Ishikawa (cell line): Measurements from ENCODE around the gene SPRY4.

Source experiments
- EP300 ChIP-seq: IDR thresholded peaks from 2 replicates; pipeline ENCODE4 v1.6.1; 2012; ENCODE audit warnings: borderline replicate concordance
- MAX ChIP-seq: IDR thresholded peaks from 2 replicates; pipeline ENCODE4 v1.6.1; 2012
- NFIC ChIP-seq: IDR thresholded peaks from 2 replicates; pipeline ENCODE4 v1.6.1; 2012
- RAD21 ChIP-seq: IDR thresholded peaks from 2 replicates; pipeline ENCODE4 v1.6.1; 2012; ENCODE audit warnings: low read depth
- TAF1 ChIP-seq: IDR thresholded peaks from 2 replicates; pipeline ENCODE4 v1.6.1; 2012; ENCODE audit warnings: low read depth, mild to moderate bottlenecking
- TEAD4 ChIP-seq: IDR thresholded peaks from 2 replicates; pipeline ENCODE4 v1.6.1; 2012
- USF1 ChIP-seq: IDR thresholded peaks from 2 replicates; pipeline ENCODE4 v1.6.1; 2012

- TF ChIP-seq NFIC, result no peak
- no peak for TF ChIP-seq EP300
- TF ChIP-seq TAF1, result no peak
- TF ChIP-seq RAD21, result no peak
- no peak for TF ChIP-seq USF1
- TF ChIP-seq MAX, result no peak
- no peak for TF ChIP-seq TEAD4
These were observed 38.8 kb upstream of the SPRY4 start for GRCh38 chr5:142363619-142363963.
